ENCODE results near the gene HOXB3.

The HOXB3 gene

DNA sequence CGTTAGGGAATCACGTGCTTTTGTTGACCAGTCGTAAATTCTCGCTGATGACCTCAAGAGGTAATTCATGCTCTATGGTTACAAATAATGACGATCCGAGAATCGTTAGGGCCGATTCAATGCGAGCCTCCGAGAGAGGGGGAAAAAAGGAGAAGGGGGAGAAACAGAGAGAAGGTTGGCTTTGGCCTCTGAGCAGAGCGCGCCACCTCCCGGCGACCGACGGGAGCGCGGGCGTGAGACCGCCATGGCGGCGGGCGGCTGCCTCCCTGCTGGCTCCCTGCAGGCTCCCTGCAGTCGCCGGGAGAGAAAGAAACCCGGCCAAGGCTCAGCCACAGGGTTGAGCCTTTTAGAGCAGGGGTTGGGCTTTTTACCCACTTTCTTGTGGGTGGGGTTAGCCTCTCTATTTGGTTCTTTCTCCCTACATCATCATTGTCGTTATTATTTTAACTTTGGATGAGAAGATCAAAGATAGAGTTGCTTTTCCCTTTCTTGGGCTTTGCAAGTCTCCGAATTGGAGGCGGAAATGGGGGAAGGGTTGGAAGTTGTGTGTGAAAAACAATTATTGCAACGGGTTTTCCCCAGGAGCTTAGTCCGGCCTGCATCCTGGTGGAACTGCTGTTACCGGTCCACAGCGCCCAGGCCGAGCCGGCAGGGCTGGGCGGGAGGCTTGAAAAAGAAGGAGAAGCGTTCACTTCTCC, 3.9 kb upstream of the HOXB3 start:
- peak; percentile 82 to 88 for DNase-seq
- no peak for TF ChIP-seq POLR2A (IDR thresholded peaks at IDR 0.05; ENCODE audit: low read length)
- TF ChIP-seq GATA1 (IDR thresholded peaks at IDR 0.05; ENCODE audit: low read depth, low read length), result no peak

DNA sequence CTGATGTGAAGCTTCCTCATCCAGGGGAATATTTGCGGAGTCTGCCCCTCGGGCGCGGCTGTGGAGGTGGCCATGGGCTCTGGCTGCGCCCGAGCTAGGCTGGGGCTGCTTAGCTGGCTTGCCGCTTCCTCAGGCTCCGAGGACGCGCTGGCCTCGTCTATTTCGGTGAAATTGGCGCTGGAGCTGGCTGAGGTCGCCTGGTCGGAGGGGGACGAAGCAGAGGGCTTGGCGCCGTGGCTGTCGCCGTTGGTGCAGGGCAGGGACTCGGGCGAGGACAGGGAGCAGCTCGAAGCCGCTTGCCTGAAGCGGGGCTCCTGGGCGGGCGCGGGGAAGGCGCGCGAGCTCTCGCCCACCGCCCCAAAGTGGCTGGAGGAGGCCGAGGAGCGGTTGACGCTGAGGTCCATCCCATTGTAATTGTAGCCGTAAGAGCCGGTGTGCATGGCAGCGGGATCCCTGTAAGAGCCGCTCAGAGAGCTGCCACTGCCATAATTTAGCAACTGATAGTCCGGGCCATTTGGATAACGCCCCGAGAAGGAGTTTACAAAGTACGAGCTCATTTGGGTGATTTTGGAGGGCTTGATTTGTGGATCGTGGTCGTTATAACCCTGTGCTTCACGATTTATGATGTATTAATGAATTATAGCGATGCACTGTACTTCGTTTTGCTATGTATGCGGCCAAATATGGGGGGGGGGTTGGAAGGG, 3.2 kb upstream of the HOXB3 start, which contains the start of gene HOXB5:
Gene HOXB5, minus strand, starts transcription at position 654 of the 704 bp plus-strand sequence. Its CDS starts 97 bp downstream, at position 557.
- peak; percentile 62 to 63 for DNase-seq
- TF ChIP-seq GATA1 (IDR thresholded peaks at IDR 0.05; ENCODE audit: low read depth, low read length) (no peak), POLR2A (IDR thresholded peaks at IDR 0.05; ENCODE audit: low read length) (no peak)

- DNase-seq, result peak; percentile 35 to 51
- TF ChIP-seq POLR2A (IDR thresholded peaks at IDR 0.05; ENCODE audit: low read length), result no peak
- TF ChIP-seq GATA1 (IDR thresholded peaks at IDR 0.05; ENCODE audit: low read depth, low read length), result no peak
These were observed 2.5 kb upstream of the HOXB3 start for GRCh38 chr17:48592577-48592976.

DNA sequence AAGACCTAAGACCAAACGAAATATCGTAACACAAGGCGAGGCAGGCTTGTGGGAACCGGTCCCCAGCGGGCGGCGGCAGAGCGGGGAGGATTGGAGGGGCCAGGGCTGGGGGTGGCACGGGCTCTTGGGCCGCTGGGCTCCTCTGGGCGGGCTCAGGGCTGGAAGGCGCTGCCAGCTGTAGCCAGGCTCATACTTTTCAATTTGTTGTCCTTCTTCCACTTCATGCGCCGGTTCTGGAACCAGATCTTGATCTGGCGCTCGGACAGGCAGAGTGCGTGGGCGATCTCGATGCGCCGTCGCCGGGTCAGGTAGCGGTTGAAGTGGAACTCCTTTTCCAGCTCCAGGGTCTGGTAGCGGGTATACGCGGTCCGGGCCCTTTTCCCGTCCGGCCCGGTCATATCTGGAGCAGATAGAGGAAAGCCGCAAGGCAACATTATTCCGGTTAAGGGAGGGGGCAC, 2.0 kb upstream of the HOXB3 start:
- peak; percentile 18 to 31 for DNase-seq
- TF ChIP-seq POLR2A (IDR thresholded peaks at IDR 0.05; ENCODE audit: low read length), result no peak
- no peak for TF ChIP-seq GATA1 (IDR thresholded peaks at IDR 0.05; ENCODE audit: low read depth, low read length)

GRCh38 chr17:48591255-48592056, 1.4 kb upstream of the HOXB3 start:
- TF ChIP-seq GATA1 (IDR thresholded peaks at IDR 0.05; ENCODE audit: low read depth, low read length) (no peak), POLR2A (IDR thresholded peaks at IDR 0.05; ENCODE audit: low read length) (no peak)
- no peak for DNase-seq

DNA sequence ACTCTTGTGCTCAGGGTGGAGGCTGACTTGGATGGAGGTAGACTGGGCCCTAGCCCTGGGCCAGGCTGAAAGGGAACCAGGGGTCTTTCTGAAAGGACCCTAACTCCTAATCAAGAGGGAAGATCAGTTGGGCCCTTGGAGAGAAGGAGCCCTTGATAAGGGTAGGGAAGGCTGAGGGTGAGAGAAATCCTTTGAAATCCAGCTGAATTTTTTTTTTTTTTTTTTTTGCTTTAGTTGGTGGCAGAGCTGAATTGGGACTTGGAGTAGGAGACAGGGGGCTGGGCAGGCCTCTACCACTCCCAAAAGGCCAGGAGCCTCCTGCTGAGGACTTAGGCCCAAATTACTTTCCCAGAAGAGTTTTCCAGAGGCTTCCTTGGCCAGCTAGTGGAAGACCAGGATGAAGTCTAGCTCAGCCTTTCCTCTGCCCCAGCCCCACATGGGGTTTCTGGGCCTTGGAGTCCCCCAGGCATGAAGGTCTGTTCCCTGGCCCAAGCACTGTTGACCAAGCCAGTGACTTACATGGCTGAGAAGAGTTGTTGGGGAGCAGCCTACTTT, 643 bp upstream of the HOXB3 start:
- no peak for DNase-seq
- no peak for TF ChIP-seq GATA1 (IDR thresholded peaks at IDR 0.05; ENCODE audit: low read depth, low read length)
- no peak for TF ChIP-seq POLR2A (IDR thresholded peaks at IDR 0.05; ENCODE audit: low read length)

DNA sequence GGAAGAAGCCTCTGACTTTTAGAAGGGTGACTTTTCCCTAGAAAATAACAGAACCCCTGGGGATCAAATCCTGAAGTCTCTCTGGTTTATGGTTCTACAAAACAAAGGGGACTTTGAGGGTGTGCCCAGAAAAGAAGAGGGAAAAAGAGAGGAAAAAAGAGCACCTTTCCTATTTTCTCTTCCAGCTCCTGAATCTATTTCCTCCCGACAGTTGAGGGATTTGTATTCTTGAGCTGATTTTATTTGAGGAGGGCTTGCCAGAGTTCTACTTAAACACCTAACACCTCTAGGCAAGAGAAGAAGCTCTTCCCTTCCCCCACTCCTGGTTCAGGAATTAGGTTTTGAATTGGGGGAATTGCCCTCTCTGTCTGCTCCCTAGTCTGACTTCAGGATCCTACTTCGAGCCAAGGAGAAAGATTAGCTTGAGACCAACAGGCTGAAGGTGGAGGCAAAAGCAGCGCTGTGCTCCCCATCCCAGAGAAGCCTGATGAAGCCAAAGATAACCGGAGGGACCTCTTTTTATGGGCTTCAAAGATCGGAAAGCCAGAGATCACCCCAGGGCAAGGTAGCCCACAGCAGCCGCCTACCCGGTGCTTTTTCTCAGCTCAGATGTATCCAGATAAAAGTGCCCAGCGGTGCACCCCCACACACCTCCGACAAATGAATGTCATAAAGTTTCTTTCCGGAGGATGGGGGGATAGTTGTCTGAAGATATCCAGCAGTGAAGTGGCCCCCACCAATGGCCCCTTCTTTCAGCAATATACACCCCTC, 796 bp downstream of the HOXB3 start:
- no peak for TF ChIP-seq GATA1 (IDR thresholded peaks at IDR 0.05; ENCODE audit: low read depth, low read length)
- no peak for TF ChIP-seq POLR2A (IDR thresholded peaks at IDR 0.05; ENCODE audit: low read length)
- DNase-seq, result no peak

- no peak for DNase-seq
- TF ChIP-seq GATA1 (IDR thresholded peaks at IDR 0.05; ENCODE audit: low read depth, low read length), result no peak
- TF ChIP-seq POLR2A (IDR thresholded peaks at IDR 0.05; ENCODE audit: low read length), result no peak
These were observed 1.5 kb downstream of the HOXB3 start for GRCh38 chr17:48588528-48588927.

DNA sequence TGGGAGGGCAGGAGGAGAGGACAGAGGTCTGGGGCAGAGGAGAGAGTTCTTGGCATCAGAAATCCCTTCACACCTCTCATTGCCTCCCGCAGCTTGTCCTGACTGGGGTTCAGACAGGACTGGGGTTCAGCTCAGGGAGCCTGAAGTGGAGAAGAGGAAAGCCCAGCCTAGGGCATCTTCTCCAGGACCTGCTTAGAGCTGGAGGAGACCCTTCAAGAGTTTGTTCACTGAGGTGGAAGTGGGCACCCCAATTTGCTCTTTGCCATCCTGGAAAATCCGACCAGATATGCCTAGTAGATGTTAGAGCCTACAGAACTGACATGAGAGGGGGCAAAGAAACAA, 2.0 kb downstream of the HOXB3 start:
- TF ChIP-seq POLR2A (IDR thresholded peaks at IDR 0.05; ENCODE audit: low read length) (no peak), GATA1 (IDR thresholded peaks at IDR 0.05; ENCODE audit: low read depth, low read length) (no peak)
- no peak for DNase-seq

DNA sequence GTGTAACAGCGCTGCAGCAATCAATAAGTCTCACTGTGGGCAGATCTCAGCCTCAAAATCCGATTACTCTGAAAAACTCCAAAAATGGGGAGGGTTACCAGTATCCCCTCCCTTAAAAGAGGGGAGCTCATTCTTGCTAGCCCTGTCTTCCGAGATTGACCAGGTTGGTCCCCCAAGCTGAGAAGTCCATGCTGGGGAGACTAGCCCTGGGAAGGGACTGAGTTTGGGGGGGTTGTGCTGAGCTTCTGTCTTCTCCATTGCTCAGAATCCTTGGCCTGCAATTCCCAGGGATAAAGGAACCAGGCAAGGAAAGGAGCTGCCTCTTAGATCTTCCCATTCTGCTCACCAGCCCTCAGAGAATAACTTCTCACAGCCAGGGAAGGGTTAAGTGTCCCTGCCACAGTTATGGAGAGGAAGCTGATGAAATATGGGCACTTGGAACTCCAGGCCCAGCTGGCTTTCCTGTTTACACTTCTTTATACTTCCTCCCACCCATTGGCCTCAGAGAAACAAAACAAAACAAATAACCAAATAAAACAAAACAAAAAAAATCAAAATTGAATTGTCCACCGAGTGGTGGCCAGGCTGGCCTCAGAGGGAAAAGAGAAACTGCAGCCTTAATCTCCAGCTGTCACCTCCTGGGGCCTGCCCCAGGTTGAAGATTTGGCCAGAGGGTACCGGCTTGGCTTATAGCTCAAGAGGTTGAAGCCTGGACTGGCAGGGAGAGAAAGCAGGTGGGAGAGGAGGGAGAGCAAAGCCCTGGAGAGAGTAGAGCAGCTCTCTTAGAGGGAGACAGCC, 2.6 kb downstream of the HOXB3 start:
- TF ChIP-seq GATA1 (IDR thresholded peaks at IDR 0.05; ENCODE audit: low read depth, low read length) (no peak), POLR2A (IDR thresholded peaks at IDR 0.05; ENCODE audit: low read length) (no peak)
- DNase-seq, result no peak

DNA sequence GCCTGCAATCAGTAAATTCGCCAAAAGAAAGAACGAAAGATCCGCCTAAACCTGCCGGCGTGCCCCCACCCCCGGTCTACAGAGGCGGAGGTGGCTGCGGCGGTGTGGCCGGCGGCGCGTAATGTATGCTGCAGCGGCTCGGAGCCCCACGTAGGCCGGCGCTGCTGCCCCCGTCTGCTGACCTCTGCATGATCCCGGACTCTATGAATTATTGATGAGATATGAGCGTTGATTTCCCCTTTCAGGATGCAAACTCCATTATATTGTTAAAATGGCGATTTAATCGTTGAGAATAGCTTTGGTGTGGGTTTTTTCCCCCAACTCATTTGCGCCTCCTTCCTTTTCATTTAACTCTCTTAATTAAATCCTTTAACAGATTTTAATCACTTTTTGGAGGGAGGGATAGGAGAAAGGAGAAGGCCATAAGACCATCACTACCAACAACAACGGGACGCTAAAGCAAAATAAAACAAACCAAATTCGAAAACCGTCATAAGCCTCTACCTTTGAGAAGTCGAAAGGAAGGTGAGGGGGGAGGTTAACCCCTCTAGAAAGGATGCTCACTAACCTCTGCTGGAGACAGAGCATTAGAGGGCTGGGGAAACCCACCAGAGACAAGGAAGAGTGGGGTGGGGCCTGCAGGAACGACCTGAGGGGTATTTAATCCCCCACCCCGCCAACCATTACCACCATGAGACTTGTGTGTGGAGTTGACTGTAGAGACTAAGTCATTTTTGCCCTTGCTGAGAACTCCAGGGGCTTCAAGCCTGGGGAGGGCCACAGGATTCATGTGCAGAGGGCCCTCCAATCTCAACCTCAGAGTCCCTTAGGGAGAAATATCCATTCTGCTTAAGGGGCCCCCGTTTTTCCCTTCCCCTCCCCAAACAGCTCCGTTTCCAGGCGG, 3.4 kb downstream of the HOXB3 start:
- peak; percentile 13 to 31 for DNase-seq
- TF ChIP-seq POLR2A (IDR thresholded peaks at IDR 0.05; ENCODE audit: low read length) (no peak), GATA1 (IDR thresholded peaks at IDR 0.05; ENCODE audit: low read depth, low read length) (no peak)
